B cell (primary cell): Measurements from ENCODE around the gene ZNF420.

Experiments used
- CTCF ChIP-seq: fragments of 200-600 bp; IDR thresholded peaks from one replicate; pipeline ENCODE4 v1.8.0; 2022; ENCODE audit warnings: antibody characterized with exemption, mild to moderate bottlenecking
- EZH2 ChIP-seq: IDR thresholded peaks from 2 replicates; pipeline ENCODE4 v1.6.1; 2012; ENCODE audit warnings: borderline replicate concordance, low read depth, mild to moderate bottlenecking, moderate library complexity, low read length; ENCODE audit not compliant: insufficient read depth, poor library complexity, severe bottlenecking

GRCh38 chr19:37056776-37057175, 21.5 kb upstream of the ZNF420 start:
- no peak for TF ChIP-seq CTCF
- no peak for TF ChIP-seq EZH2
